Left renal pelvis (tissue), 4 donors: ENCODE data around the gene MEGF10. TPM values are rescaled to one million over a fixed set of nuclear protein-coding genes. Genes with fewer than 3 reads are reported as not detected.
A peak's percentile ranks its signal among the peaks of the same experiment; 100 is the strongest.
"Not testable (repeated sequence)": the region's sequence is repeated elsewhere in the genome, so short reads cannot be mapped to it uniquely, and the experiment has no call there.

Experiments
- DNase-seq, 4 donors: peaks; one replicate each; pipeline ENCODE4 v3.0.0-alpha.2; 2013; ENCODE audit warnings: low read depth in 4 of 4, low spot score in 3 of 4
- polyA plus RNA-seq, 4 donors: library from polyadenylated mRNA; unstranded; fragments of 120-200 nt; gene quantifications; one replicate each; pipeline ENCODE4 v1.2.1, GENCODE V29; 2013; ENCODE audit not compliant: insufficient read length in 4 of 4

The MEGF10 gene
- polyA plus RNA-seq, 4 donors = 0.76 to 1.7 (median 1.3) TPM

DNA sequence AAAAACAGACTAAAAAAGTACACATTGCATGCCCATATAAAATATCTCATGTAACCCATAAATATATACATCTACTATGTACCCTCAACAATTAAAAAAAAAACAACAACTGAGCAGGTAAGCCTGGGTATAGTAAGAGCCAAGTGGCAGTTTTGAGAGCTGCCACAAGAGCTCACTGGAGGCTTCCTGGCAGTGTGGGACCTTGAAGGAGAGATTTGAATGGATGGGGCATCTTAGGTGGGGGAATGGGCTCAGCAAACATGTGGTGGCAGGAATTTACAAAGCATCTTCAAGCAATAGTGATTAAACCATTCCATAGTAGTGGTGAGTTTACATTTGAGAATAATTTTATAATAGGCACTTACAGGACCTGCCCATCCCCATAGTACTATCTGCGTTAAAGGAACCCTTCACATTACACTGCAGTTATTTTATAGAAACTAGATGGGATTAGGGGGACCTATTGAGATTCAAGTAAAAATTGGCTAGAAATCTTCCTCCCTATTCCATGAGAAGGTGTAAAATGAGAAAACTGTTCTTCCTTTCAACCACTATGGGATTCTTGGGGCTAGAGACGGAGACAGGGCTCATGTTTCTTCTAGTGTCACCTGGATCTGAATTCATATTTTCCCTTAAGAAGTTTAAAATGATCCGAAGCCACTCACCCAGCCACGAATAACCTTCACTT is 6.9 kb downstream of the MEGF10 start:
- DNase-seq = no peak

DNA sequence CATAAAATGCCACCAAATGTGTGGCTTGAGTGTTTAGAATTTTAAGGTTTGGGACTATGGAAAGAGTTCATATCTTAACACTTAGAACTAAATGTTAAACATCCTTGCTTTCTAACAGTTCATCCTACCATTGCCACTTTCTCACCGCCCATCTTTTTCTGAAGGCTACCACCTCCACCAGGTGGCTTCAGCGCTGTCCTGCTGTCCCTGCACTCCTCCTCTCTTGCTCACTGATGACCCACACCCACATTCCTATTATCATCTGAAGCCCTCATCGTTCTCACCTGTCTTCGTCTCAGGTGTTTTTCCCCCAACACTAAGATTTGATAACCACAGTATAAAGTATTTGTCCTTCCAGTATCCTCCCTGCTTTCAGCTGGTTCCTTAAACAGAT is 7.4 kb downstream of the MEGF10 start:
- DNase-seq = no peak

DNA sequence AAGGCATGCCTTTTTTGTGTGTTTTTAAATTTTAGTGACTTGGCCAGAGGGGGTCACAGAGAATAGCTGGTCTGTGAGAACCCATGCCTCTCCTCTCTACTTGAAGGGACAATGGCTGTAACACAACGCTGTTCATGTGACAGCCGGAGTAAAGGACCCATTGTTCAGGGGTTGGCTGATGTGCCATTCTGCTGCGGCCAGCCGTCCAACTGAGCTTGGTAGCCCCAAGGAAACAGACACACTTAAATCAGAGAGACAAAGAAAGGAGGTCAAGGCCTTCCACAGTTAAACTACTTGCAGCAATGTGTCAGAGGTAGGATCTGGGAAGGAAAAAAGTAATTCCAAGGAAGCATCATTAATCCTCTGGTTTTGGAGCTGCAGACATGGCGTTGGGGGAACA is 8.1 kb downstream of the MEGF10 start:
- no peak for DNase-seq

DNA sequence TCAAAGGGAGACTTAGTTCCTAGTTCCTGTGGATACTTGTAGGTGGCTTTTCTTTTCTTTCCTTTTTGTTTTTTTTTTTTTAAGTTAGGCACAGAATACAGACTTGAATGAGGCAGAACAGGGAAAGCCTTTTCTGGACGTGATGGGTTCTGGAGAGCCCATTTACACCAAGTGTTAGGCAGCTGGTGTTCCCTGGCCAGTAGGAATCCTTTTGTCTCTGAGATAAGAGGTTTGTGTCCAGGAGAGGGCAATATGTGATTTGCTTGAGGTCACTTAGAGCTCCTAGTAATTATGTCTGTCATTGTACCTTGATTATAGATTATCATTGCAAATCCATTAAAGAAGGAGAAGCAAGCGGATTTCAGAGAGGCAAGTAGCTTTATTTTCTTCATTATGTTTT is 9.1 kb downstream of the MEGF10 start:
- no peak for DNase-seq

DNA sequence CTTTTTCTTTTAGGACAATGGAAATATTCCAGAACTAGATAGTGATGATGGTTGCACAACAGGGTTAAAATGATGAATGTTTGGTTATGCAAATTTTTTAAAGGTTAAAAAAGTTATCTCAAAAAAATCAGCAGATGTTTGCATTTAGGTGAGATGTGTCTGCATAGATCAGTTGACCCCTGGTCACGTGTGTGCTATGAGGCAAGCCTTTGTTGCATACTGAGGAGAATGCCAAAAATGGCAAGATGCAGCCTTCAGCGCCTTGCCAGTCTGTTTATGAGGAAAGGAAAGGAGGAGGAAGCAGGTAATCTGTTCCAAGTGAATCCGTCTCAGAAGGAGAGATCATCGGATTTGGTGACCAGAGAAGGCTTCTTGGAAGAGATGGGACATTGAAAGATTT is 11.9 kb downstream of the MEGF10 start:
- no peak for DNase-seq

DNA sequence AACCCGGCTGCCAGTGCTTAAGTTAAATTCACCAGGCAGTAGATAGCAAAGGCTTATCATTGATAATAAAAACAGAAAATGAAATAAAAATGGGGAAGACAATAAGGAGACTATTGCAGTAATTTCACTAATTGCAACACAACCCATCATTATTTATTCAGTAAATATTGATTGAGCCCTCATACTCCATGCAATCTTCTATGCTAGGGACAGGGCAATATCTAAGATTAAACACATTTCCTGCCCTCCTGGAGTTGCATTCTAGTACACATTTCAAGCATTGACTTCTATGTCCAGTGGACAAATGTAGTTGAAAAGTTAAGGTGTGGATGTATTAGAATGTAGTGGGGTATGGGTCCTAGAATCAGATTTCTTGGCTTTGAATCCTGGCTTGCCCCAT is 12.8 kb downstream of the MEGF10 start:
- no peak for DNase-seq

DNA sequence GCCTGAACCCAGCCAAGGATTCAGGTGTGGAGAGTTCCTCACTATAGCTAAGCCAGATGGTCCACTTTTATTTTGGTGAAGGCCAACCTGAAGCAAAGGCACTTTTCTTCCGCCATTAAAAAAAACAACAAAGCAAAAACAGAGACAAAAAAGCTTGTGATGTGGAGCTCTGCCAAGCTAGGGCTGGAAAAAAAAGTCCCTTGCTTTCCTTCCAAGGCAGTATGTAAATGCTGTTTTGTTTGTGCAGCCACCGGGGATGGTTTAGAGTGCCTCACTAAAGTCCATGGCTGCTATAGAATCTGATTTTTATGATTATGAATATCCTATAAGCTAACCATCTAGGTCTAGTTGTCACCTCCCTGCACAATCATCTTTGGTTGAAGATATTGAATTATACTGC is 14.9 kb downstream of the MEGF10 start:
- DNase-seq = no peak

DNA sequence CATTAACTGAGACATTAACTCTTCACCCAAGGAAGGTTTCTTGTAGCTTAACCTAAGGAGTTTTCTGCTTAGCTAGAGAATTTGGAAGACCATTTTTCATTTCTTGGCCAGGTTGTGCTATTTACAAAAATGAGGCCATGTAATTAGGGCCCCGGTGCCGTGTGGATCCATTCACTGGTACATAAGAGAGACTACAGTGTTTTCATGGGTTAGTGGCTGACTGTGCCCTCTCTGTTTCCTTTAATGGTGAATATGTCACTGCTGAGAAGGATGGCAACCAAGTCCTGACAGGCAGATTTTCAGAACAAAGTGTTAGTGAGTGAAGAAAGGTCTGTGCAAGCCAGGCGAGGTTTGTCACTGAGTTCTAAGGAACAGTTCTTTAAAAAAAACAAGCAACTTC is 15.4 kb downstream of the MEGF10 start:
- DNase-seq = no peak

DNA sequence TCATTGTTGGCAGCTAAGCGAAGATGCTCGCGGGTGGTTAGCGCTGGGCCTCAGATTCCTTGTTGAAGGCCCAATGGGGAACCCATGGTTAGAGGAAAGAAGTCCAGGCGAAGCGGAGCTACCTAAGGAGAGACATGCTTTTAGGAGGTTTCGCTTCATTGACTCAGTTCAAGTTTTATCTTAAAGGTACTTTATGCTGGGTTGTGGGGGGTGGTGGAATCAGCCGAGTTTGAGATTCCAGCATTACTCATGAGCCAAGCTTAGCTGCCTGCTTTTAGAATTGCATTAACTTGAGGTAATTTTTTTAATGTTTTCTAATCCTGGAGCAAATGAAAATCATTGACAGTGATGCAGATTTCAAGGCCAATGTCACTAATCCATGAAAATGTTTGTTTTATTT is 16.1 kb downstream of the MEGF10 start:
- DNase-seq = no peak

DNA sequence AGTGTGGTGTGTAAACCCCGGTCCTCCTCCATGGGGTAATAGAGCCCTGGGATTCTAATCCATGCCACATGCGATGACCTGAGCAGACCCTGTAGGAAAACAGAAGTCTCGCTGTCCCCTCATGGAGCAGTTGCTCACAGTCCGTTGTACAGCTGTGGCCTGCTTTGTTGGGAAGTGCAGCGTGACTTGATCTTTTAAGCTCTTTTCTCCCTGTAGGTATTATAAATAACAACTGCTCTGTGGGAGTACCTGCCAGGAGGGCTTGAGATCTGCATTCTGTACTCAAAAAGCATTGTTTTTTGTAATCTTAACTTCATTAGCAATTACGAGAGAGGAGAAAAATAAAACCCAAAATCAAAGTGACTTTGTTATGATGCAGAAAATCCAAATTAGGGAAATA is 17.3 kb downstream of the MEGF10 start:
- DNase-seq = no peak

DNA sequence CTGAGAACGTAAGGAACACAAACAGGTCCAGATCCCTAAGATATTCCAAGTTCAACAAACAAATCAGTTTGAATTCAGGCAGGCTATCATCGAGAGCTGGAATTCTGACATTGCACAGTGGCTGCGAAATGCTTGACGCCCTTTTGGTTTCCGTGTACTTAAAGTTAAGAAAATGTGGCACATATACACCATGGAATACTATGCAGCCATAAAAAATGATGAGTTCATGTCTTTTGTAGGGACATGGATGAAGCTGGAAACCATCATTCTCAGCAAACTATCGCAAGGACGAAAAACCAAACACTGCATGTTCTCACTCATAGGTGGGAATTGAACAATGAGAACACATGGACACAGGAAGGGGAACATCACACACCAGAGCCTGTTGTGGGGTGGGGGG is 17.7 kb downstream of the MEGF10 start:
- DNase-seq = not testable (repeated sequence)

DNA sequence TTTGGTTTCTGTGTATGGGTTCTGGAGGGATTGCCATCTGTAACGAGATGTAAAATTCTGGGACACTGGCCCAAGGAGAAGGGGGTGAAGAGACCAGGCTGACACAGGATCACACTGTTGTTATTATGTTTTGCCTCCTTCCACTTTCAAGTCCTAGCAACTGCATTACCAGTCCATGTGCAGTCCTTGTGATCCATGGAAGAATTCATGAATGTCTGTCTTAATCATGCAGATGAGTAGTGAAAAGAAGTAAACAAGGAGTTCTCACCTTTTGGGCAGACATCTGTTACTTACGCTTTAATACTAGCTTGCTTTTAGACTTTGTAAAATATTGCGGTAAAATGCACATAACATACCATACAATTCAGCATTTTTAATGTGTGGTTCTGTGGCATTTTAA is 18.3 kb downstream of the MEGF10 start:
- DNase-seq = no peak

DNA sequence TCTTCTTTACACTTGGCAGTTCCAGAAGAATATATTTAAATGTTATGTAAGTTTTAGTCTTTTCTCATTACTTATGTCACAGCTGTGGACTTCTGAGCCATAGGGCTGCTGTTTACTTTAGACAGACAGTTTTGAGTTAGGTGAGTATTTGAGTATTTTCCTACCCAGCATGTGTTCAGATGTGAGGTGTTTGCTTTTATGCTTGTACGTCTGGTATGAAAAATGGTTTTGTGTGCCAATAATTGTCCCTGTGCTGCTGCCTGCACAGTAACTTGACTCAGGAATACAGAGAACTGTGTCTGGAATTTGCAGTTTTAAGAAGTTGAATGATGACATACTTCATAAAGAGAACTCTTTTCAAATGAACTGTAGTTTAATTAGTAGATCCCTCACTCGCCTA is 20.8 kb downstream of the MEGF10 start:
- no peak for DNase-seq

DNA sequence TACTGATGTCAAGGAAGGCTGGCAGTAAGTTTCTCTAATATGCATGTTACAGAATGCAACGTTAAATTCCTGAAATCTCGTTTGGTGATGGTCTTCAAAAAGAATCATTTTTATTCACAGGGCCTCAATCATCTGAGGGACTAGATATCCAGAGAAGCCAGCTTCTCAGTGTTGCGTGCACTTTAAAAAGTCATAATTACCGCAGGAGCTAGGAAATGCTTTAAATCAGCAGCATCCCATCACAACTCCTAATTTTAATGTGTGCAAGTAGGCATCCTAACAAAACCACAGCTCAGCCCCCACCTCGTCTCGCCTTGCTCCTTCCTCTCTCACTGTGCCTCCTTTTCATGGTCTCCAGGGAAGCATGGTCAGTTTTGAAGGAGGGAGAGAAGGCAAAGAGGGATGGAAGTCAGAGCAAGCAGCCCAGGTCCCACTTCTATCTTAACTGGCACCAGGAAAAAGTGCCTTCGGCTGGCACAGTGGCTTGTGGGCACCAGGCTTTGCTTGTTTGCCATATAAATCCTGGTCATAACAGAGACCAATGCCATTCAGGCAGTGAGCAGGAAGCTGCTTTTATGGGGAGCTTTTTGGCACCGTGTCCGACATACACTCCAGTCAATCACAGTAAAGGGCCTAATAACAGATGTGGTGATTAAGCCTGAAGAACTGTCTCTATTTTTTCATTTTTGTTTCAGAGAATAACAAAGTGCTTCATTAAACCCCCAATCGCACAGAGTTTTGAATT is 21.4 kb downstream of the MEGF10 start:
- DNase-seq = no peak

DNA sequence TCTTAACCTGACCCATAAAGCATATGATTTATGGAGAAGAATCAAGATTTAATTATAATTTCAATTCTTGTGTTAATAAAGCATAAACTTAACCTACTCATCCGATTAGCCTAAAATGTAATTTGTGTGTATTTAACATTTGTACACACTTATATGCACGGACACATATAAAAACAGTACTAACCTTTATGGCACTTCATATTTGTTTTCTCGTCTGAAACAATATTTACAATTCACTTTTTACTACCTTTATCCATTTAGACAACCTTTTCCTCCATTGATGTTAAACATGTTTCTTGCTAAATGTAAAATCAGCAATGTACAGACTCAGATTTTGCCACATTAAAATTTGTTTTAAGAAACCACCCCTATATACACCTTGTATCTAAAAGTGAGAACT is 22.8 kb downstream of the MEGF10 start:
- DNase-seq = no peak

DNA sequence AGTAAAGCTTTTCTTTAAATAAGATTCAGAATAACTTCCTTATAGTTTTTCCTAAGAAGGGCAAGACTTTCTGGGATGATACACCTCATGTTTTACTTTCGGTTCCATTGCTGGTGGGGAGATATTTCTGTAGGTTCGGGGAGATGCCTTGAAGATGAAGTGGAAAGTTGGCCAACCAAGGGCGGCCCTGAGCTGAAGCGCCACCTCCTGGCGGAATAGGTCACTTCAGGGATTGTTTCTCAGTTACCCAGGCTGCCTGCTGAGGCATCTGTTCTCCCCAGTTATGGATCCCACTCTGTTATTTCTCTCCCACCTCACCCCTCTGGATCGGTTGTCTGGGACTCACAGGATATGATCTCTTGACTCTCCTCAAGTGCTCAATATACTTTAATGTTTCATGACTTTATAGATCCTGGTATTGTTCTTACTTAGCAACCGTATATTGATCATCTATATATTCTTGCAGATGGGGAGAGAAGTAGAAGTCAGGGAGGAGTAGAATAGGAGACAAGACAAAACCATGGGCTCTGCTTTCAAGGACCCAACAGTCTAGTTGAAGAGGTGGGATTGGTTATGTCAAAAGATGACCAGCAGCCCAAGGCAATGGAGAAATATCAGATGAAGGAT is 23.4 kb downstream of the MEGF10 start:
- DNase-seq = peak in 1 of 4 donors; percentile 1

DNA sequence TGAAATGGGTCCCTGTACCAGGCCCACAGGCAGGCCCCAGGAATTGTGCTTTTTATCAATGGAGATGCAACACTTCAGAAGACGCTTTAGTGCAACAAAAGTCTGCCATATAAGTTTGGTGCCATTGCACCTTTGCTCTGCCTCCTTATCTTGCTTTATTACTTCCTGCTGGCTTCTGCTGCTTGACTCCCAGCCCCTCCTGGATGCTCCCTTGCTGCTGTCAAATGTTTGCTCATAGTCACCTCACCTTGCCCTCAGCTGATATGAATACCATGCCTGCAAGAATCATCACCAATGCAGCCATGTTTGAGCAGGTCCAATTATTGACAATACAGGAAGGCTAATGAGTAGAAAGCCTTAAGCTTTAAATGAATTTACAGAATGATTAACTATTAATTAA is 25.4 kb downstream of the MEGF10 start:
- DNase-seq = no peak

DNA sequence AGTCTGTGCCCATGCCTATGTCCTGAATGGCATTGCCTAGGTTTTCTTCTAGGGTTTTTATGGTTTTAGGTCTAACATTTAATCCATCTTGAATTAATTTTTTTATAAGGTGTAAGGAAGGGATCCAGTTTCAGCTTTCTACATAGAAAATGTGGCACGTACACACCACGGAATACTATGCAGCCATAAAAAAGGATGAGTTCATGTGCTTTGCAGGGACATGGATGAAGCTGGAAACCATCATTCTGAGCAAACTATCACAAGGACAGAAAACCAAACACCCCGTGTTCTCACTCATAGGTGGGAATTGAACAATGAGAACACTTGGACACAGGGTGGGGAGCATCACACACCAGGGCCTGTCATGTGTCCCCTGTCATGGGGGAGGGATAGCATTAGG is 26.8 kb downstream of the MEGF10 start:
- not testable (repeated sequence) for DNase-seq

DNA sequence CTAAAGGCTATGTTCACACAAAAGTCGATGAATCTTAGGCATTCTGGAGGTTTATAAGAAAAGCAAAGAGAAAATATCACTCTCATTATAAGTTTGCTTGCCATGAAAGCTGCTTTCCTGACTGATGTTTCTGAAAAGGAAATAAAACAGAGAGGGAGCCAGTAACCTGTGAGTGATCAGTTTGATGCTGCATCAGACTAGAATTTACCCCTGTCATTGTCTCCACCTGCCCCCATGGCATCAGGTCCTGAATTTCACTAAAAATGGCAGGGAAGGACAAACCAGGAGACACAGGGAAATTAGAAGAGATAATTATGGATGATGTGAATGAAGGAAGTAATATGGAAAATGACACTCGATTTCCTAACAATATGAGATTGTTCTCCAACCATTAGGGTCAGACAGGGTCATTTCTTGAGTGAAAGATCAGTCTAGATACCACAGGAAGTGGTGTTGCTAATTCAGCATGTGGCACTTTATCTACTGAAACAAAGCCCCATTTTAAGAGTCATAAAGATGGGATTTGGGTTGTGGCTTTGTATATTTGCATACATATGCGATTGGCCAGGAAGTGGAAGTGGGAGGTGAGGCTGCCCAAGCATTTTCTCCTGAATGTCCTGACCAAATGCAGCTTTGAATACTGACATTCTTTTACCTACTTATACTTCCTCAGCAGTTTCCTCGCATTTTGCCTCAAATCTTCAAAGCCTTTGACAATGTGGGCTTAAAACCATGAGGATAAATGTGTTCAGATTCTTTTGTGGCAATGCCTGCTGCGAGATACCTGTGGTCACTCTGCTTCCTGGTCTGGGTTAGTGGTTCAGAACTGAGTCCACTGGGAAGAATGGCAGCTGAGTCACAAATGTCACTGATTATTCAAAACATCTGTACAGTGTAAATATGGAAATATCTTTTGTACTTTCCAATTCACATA is 29.7 kb downstream of the MEGF10 start:
- no peak for DNase-seq

DNA sequence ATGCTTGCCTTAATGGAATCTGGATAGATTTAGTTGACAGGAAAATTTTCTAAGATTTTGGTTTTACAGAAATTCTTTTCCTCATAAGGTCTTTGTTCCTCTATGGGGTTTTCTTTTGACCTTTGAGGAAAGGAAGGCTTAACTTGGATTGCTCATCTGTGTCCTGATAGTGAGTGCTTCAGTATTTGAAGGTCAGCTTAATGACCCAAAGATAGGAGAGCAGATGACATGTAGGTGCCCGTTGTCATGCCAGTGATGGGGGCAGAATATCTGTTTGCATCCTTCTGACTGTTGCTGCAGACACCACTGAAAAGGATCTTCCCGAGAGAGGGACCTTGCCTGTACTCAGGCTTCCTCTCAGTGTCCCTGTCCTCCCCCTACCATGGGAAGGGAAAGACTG is 30.9 kb downstream of the MEGF10 start:
- no peak for DNase-seq

DNA sequence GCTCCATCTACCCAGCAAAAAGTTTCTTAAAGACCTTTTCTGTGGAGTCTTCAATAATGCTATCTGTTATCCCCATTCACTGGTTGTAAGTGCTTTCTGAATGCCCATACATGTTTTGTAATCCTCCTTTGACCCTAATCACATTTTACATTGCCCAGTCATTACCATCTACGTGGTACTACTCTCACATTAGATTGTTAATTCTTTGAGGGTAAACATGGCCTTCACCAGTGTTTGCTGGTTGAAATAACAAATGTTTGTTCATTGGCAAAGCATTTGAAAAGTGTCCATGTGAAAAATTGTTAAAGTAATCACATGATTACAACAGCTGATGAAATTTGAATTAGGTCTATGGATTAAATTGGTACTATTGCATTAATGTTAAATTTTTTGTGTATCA is 31.8 kb downstream of the MEGF10 start:
- DNase-seq = no peak
